GM12878 (cell line): ENCODE data around the gene SNX12.

Source experiments
- CHD2 ChIP-seq: IDR thresholded peaks from 2 replicates; pipeline ENCODE4 v1.6.1; 2011; ENCODE audit warnings: low read depth, low read length, improper control_type of control experiment, borderline replicate concordance
- CTCF ChIP-seq, 3 experiments: IDR thresholded peaks in 2 of 3; conservative IDR thresholded peaks in 1 of 3; 2 replicates each; pipeline ENCODE4 v1.5.1; 2011; ENCODE audit warnings: low read depth in 3 of 3, low read length in 3 of 3, mild to moderate bottlenecking in 3 of 3, control low read depth in 2 of 3, moderate library complexity in 2 of 3, inconsistent platforms in 1 of 3, mixed read lengths in 1 of 3; ENCODE audit not compliant: control insufficient read depth in 2 of 3, insufficient read depth in 1 of 3; ENCODE audit errors: extremely low read depth in 1 of 3
- EED ChIP-seq: sonication (generic); IDR thresholded peaks from 2 replicates; pipeline ENCODE4 v1.6.1; 2016; ENCODE audit warnings: antibody characterized with exemption, low read depth
- EP300 ChIP-seq, 2 experiments: fragments of 150-350 bp in 1 of 2; IDR thresholded peaks; 2 replicates each; pipeline ENCODE4 v1.6.1; 2011 to 2012; ENCODE audit warnings: low read depth in 2 of 2, low read length in 2 of 2, borderline replicate concordance in 1 of 2, improper control_type of control experiment in 1 of 2, inconsistent platforms in 1 of 2; ENCODE audit not compliant: control insufficient read depth in 1 of 2
- EZH2 ChIP-seq: IDR thresholded peaks from 2 replicates; pipeline ENCODE4 v1.6.1; 2012; ENCODE audit warnings: low read depth, mild to moderate bottlenecking, control low read depth, inconsistent platforms, low read length, borderline replicate concordance; ENCODE audit not compliant: control insufficient read depth
- FOXK2 ChIP-seq: fragments of 450-650 bp; IDR thresholded peaks from 2 replicates; pipeline ENCODE4 v1.6.1; 2017; ENCODE audit warnings: mild to moderate bottlenecking, moderate library complexity
- GABPA ChIP-seq: IDR thresholded peaks from 2 replicates; pipeline ENCODE4 v1.6.1; 2014; ENCODE audit warnings: antibody characterized with exemption, low read depth, mild to moderate bottlenecking, inconsistent platforms
- JUND ChIP-seq: IDR thresholded peaks from 2 replicates; pipeline ENCODE4 v1.6.1; 2012; ENCODE audit warnings: low read depth, mild to moderate bottlenecking, low read length, improper control_type of control experiment, moderate library complexity
- RFX5 ChIP-seq: IDR thresholded peaks from 2 replicates; pipeline ENCODE4 v1.6.1; 2011; ENCODE audit warnings: low read depth, low read length, improper control_type of control experiment
- SMAD1 ChIP-seq: fragments of 450-650 bp; IDR thresholded peaks from 2 replicates; pipeline ENCODE4 v1.6.1; 2018; ENCODE audit warnings: mild to moderate bottlenecking, low read depth; ENCODE audit not compliant: partially characterized antibody
- ZBED1 ChIP-seq: IDR thresholded peaks from 2 replicates; pipeline ENCODE4 v1.6.1; 2016; ENCODE audit warnings: borderline replicate concordance
- ZZZ3 ChIP-seq: IDR thresholded peaks from 2 replicates; pipeline ENCODE4 v1.6.1; 2011; ENCODE audit warnings: low read depth; ENCODE audit not compliant: control insufficient read depth, insufficient read length

DNA sequence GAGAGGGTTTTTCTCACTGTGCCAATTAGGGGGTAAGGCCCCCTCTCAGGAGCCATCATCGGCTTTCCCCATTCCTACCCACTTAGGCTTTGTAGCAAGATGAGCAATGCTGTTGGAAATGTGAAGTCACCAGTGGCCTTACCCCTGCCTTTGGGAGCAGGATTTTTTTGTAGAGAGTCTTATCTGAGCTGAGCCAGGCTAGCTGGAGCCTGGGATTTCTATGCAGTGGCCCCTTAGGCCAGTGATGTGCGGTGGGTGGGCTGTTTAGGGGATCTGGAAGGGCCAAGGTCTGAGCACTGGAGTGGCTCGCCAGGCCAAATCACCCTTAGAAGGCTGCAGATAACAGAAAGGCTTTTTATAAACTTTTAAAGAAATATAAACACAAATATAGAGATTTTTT, 34.2 kb upstream of the SNX12 start:
- TF ChIP-seq JUND (no peak), RFX5 (no peak), GABPA (no peak), FOXK2 (no peak), EED (no peak), CTCF (IDR thresholded peaks at IDR 0.05 in 2 of 3, conservative IDR thresholded peaks at IDR 0.05 in 1 of 3; ENCODE audit: control insufficient read depth in 2 of 3, extremely low read depth in 1 of 3, insufficient read depth in 1 of 3, low read depth in 3 of 3, low read length in 3 of 3) (no peak), CHD2 (no peak), SMAD1 (no peak), ZBED1 (no peak), EP300 (IDR thresholded peaks at IDR 0.05; ENCODE audit: borderline replicate concordance in 1 of 2, control insufficient read depth in 1 of 2, low read depth in 2 of 2, low read length in 2 of 2) (no peak), ZZZ3 (no peak), EZH2 (no peak)
